NCI-H128 (cell line): ENCODE data around the gene NKTR.

Source experiments
- DNase-seq: peaks from one replicate; lab custom pipeline; 2025; ENCODE audit not compliant: unreplicated experiment; lab: John Stamatoyannopoulos, UW

The NKTR gene

GRCh38 chr3:42649783-42650182, 49.3 kb downstream of the NKTR start:
- no peak for DNase-seq

DNA sequence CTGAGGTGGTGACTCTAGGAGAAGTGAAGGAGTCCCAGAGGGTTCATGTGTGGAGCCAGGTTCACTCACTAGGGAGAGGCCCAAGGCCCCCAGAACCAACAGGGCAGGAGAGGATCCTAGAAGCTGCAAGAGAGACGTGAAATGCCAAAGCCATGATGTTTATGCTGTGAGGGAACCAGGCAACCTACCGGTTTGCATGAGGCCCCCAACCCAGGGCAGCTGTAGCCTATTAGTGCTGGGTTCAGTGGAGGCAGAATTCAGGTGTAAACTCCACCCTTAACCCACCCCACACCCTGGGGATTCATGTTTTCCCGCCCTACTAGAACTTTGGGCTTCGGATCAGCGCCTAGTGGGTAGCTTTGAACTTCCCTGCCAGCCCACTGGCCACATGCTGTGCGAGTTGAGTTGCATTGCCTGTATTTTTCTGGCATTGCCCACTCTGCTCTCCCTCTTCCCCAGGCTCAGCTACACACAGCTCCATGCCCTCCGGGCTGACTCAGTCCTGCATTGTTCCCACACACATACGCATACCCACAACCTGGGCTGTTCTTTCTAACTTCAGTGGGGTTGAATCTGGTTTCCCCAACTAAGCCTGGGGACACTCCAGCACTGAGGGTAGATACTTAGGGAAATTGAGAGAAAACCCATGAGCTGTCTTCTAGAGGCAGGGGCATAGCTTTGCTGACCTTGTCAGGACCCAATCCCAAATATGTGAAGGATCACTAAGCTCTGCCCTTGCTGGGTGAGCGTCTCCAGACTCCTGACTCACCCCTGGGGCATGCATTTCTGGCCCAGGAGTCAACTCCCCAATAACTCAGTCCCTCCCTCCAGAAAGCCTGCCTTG, 51.0 kb downstream of the NKTR start:
- no peak for DNase-seq

GRCh38 chr3:42652251-42652610, 51.7 kb downstream of the NKTR start:
- no peak for DNase-seq

DNA sequence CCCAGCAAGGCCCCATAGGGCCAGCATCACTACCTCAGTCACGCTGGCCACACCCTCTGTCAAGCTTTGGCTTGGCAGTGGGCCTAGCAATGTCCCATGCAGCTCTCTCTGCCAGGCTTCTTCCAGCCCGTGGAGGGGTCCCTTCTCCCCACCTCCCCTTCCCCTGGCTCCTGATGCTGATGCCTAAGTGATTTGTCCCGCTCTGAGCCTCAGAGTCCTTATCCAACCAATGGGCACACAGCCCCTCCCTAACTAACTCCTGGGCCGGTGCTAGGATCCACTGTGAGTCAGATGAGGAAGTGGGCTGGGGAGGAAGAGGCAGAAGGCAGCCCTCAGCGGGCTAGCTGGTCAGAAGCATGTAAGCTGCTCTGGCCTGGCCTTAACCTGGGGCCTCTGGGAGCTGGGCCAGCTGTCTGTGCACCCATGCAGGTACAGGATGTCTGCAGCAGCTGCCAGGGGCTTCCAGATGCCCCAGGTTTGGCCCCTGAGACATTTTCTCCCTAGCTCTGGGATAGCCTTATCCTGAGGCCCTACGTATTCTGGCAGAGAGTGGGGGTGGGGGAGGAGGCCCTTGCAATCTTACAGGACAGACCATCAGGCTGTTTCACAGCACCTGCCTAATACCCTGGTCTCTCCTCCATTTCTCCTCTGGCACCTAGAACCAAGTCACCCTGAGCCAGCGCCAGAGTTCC, 52.3 kb downstream of the NKTR start:
- no peak for DNase-seq

GRCh38 chr3:42653303-42653559, 52.7 kb downstream of the NKTR start:
- DNase-seq = no peak

DNA sequence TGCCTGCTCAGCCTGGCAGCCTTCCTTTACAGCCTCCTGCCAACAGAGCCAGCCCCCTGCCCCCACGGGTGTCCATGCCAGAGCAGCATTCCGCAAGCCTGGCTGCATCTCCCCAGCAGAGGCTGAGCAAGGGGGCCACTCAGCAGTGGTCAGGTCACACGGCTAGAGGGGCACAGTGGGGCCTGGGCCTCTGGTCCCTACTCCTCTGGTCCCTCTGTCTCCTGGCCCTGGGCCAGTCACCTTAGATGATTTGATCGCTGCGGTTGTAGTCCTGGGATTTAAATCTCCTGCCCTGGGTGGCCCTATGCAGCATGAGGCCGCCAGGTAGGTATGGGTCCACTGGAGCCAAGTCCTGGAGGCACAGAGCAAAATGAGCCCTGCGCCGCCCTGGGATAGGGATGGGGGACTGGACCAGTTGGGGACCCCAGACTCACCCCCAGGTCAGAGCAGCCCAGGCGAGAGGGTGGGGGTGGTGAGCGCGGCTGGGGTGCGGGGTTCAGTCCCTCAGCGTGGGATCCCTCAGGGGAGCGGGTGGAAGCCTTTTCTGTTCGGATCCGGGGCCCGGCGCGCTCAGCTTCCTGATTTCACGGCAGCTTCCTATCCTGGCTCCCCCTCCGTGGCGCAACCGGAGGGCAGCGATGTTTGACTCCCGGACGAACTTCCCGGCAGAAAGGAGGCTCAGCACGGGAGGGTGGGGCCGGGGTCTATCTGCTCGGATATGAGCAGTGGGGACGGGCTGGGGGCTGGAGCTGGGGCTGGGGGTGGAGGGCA, 53.3 kb downstream of the NKTR start, which contains the start of gene ZBTB47:
Gene ZBTB47, plus strand, starts transcription at position 138 of the 771 bp plus-strand sequence. CDS start 4,659 bp downstream, outside the sequence.
- DNase-seq = no peak

- no peak for DNase-seq
These were observed 54.1 kb downstream of the NKTR start for GRCh38 chr3:42654331-42655201.

- DNase-seq = no peak
These were observed 54.9 kb downstream of the NKTR start for GRCh38 chr3:42655331-42655888.

DNA sequence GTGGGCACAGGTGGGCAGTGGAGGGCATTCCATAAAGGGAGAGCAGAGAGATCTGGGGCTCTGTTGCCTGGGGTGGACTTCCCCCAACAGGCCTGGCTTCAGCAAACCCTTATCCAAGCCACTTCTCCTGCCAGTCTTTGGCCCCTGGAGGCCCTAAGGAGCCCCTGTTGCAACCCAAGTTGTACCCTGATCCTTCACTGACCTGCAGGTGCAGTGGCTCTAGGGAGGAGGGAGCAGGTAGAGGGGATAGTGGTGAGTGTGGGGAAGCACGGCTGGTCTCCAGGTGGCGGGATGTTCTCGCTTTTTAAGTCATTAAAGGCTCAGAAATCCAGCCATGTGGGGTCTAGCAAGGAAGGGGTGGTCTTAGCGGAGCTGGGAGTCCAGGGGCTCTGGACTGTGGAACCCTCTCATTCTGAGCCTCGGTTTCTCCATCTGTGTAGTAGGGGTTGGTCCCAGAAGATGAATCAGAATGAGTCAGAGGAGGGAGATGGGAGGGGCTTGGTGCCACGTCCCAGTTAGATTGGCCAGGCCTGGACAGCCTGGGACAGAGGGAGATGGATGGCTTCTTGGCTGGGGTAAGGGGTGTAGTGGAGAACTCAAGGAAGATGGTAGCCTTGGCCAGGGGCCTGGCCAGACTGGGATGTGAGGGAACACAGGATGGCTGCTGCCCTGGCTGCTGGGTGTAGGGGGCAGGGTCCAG, 55.6 kb downstream of the NKTR start:
- no peak for DNase-seq

DNA sequence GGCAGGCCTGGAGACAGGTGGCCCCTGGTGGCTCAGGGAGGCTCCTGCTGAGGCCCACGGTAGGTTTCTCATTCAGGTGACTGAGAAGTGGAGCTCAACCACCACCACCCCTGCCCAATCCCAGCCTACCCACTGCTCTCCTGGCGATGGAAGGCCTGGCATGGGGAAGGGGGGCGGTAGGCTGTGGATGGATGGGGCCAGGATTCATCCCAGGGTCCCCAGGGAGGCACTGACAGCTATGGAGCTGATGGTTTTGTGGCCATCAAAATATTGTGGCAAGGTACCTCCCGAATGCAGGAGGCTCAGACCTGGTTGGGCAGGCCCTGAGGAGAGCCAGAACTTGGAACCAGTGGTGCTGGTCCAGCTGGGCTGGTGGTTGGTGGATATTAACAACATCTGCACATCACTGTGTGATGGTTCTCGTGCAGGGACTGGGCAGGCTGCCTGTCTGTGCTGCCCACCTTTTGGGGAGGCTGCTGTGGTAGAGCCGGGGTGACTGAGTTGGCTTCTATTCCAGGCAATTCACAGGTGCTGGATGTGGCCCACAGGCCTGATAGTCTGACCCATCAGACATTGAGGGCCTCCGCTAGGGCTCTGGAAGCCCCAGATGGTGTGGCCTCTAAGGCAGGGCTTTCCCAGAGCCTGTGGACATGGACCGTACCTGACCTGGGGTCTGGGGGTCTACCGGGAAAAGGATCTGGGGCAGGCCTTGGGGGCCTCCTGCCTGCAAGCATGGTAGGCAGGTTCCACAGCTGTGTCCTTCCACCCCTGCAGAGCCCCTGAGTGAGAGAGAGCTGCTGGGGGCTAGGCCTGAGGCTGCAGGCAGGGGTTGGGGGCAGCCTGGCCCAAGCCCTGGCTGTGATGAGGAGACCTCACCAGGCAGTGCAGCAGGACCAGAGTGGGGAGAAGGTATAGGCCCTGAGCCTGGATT, 56.5 kb downstream of the NKTR start:
- DNase-seq = no peak

GRCh38 chr3:42657675-42658074, 57.2 kb downstream of the NKTR start:
- DNase-seq = no peak

GRCh38 chr3:42658091-42658770, 57.7 kb downstream of the NKTR start:
- no peak for DNase-seq

DNA sequence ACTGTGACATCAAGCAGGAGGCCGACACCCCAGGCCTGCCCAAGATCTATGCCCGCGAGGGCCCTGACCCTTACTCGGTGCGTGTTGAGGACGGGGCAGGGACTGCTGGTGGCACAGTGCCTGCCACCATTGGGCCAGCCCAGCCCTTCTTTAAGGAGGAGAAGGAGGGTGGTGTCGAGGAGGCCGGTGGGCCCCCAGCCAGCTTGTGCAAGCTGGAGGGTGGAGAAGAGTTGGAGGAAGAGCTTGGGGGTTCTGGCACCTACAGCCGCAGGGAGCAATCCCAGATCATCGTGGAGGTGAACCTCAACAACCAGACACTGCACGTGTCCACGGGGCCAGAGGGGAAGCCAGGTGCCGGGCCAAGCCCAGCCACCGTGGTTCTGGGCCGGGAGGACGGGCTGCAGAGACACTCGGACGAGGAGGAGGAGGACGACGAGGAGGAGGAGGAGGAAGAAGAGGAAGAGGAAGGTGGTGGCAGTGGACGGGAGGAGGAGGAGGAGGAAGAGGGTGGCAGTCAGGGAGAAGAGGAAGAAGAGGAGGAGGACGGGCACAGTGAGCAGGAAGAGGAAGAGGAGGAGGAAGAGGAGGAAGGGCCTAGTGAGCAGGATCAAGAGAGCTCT, 58.4 kb downstream of the NKTR start:
- DNase-seq = no peak

- no peak for DNase-seq
These were observed 59.1 kb downstream of the NKTR start for GRCh38 chr3:42659451-42660130.

GRCh38 chr3:42660131-42660715, 59.7 kb downstream of the NKTR start:
- no peak for DNase-seq

DNA sequence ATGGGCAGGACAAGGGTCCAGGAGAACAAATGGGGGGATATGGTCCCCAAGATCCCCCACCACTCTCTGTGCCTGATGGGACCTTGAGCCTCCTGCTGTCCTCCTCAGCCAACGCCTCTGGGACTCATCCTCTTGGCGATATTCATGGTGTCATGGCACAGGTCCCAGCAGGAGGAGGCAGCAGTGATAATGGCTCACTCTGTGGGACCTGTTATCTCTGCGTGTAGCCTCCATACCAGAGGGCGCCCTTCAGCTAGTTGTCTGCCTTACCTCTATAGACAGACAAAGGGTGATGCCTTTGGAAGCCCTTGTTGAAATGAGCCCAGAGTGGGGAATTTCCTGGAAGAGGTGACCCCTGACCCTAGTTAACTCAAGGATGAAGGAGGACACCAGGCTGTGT, 60.4 kb downstream of the NKTR start:
- no peak for DNase-seq

GRCh38 chr3:42661593-42662022, 61.1 kb downstream of the NKTR start:
- DNase-seq = no peak
